MCF 10A (cell line): Measurements from ENCODE around the gene BRAT1. TPM values are rescaled to one million over a fixed set of nuclear protein-coding genes. Genes with fewer than 3 reads are reported as not detected.

Experiments used
- BruUV-seq: library from RNA; stranded (reverse); fragments of 400-500 nt; replicated peaks from 2 replicates; lab custom pipeline; 2021; lab: Mats Ljungman, UMichigan
- CTCF ChIA-PET: fragments of 300-600 bp; sonication (Branson Sonifier 250); formaldehyde crosslinking; extraction: SDS; loops from one replicate; lab custom pipeline; 2021; ENCODE audit warnings: antibody characterized with exemption, inconsistent platforms; lab: Yijun Ruan, JAX
- POLR2A ChIA-PET: fragments of 300-600, 350-650 bp; sonication (Branson Sonifier 250); formaldehyde crosslinking; extraction: SDS; loops from one replicate; lab custom pipeline; 2020; ENCODE audit warnings: antibody characterized with exemption, inconsistent platforms; lab: Yijun Ruan, JAX
- DNase-seq: peaks from one replicate; pipeline ENCODE4 v3.0.0-alpha.2; 2018; ENCODE audit not compliant: unreplicated experiment
- H3K27ac Mint-ChIP-seq: one replicate; pipeline ENCODE4 v1.8.0; 2022; ENCODE audit warnings: mild to moderate bottlenecking, low read depth, mixed read lengths; ENCODE audit not compliant: unreplicated experiment
- H3K27me3 Mint-ChIP-seq: one replicate; pipeline ENCODE4 v1.8.0; 2022; ENCODE audit warnings: mixed read lengths; ENCODE audit not compliant: insufficient read depth, unreplicated experiment
- H3K36me3 Mint-ChIP-seq: one replicate; pipeline ENCODE4 v1.8.0; 2022; ENCODE audit warnings: mild to moderate bottlenecking, moderate library complexity, mixed read lengths; ENCODE audit not compliant: insufficient read depth, unreplicated experiment
- H3K4me1 Mint-ChIP-seq: one replicate; pipeline ENCODE4 v1.8.0; 2022; ENCODE audit warnings: mixed read lengths; ENCODE audit not compliant: insufficient read depth, unreplicated experiment
- H3K4me3 Mint-ChIP-seq: one replicate; pipeline ENCODE4 v1.8.0; 2022; ENCODE audit warnings: mild to moderate bottlenecking, moderate library complexity, mixed read lengths; ENCODE audit not compliant: unreplicated experiment
- H3K9me3 Mint-ChIP-seq: one replicate; pipeline ENCODE4 v1.8.0; 2022; ENCODE audit warnings: mixed read lengths; ENCODE audit not compliant: unreplicated experiment
- CTCF ChIP-seq: fragments of 200-600 bp; IDR thresholded peaks from one replicate; pipeline ENCODE4 v1.8.0; 2022; ENCODE audit warnings: antibody characterized with exemption, mild to moderate bottlenecking; ENCODE audit not compliant: unreplicated experiment
- intact Hi-C: fragments of 100-400 bp; cut with micrococcal nuclease; formaldehyde crosslinking; loops from 2 replicates; pipeline ENCODE4 v1.14.1; 2022
- total RNA-seq: library from RNA; stranded (reverse); gene quantifications from 2 replicates; pipeline ENCODE4 v1.2.3, GENCODE V29; 2022

Gene BRAT1
- total RNA-seq, 1 experiment from 2014 or later = 18.0 TPM

GRCh38 chr7:2568521-2569223, 13.3 kb upstream of the BRAT1 start:
- no peak overlapping the region for H3K4me3 Mint-ChIP-seq
- H3K9me3 Mint-ChIP-seq = no peaks in the 10 kb centered on the region
- intact Hi-C loops = no loop called here
- no peak for TF ChIP-seq CTCF
- no TSS peak for BruUV-seq
- peaks cover 18% of the 10 kb centered on the region for H3K36me3 Mint-ChIP-seq
- no peak for DNase-seq
- CTCF ChIA-PET = interaction anchor here (0.7 to 1.2 kb wide), 3 partner anchors 74 to 183 kb away, joined by 3 to 6 read pairs (median 5); no protein-coding TSS in a partner anchor
- H3K4me1 Mint-ChIP-seq = no peaks in the 10 kb centered on the region
- H3K27ac Mint-ChIP-seq = no peak overlapping the region
- POLR2A ChIA-PET = no interaction called here
- H3K27me3 Mint-ChIP-seq = no peaks in the 10 kb centered on the region

GRCh38 chr7:2567679-2568278, 12.5 kb upstream of the BRAT1 start:
- no peak for TF ChIP-seq CTCF
- no peak overlapping the region for H3K27ac Mint-ChIP-seq
- H3K4me1 Mint-ChIP-seq = no peaks in the 10 kb centered on the region
- peaks cover 21% of the 10 kb centered on the region for H3K36me3 Mint-ChIP-seq
- no peaks in the 10 kb centered on the region for H3K9me3 Mint-ChIP-seq
- POLR2A ChIA-PET = no interaction called here
- peak; percentile 6 for DNase-seq
- no peaks in the 10 kb centered on the region for H3K27me3 Mint-ChIP-seq
- intact Hi-C loops = no loop called here
- no peak overlapping the region for H3K4me3 Mint-ChIP-seq
- CTCF ChIA-PET = interaction anchor here (1.0 to 1.2 kb wide), 2 partner anchors 75 to 103 kb away, joined by 3 to 6 read pairs; no protein-coding TSS in a partner anchor
- no TSS peak for BruUV-seq

GRCh38 chr7:2566890-2567678, 11.8 kb upstream of the BRAT1 start:
- TF ChIP-seq CTCF = no peak
- intact Hi-C loops = no loop called here
- no peak for DNase-seq
- POLR2A ChIA-PET = interaction anchor here (0.9 kb wide), 1 partner anchor 42 kb away, joined by 4 read pairs; no protein-coding TSS in a partner anchor
- peaks cover 21% of the 10 kb centered on the region for H3K36me3 Mint-ChIP-seq
- no peak overlapping the region for H3K27ac Mint-ChIP-seq
- no peaks in the 10 kb centered on the region for H3K27me3 Mint-ChIP-seq
- H3K4me1 Mint-ChIP-seq = no peaks in the 10 kb centered on the region
- no peak overlapping the region for H3K4me3 Mint-ChIP-seq
- BruUV-seq = no TSS peak
- H3K9me3 Mint-ChIP-seq = no peaks in the 10 kb centered on the region
- CTCF ChIA-PET = interaction anchor here (1.0 kb wide), 1 partner anchor 75 kb away, joined by 3 read pairs; no protein-coding TSS in a partner anchor
